DND-41 (cell line): ENCODE measurements around the gene SEMA3D.

Source experiments
- ATAC-seq: fragments of 200-7000 bp; cut with Tn5 transposase; 3 replicates; pipeline ENCODE4 v1.9.1; 2021; ENCODE audit warnings: low read depth; ENCODE audit not compliant: insufficient read depth
- DNase-seq: peaks from one replicate; pipeline ENCODE4 v3.0.0-alpha.2; 2020
- H2AFZ ChIP-seq: 2 replicates; pipeline ENCODE4 v1.6.0; 2012; ENCODE audit warnings: low read depth, low read length
- H3K27ac ChIP-seq: 2 replicates; pipeline ENCODE4 v1.5.1; 2012; ENCODE audit warnings: low read length, inconsistent platforms
- H3K27me3 ChIP-seq: fragments of 200-600 bp; sonication (generic); 2 replicates; pipeline ENCODE4 v1.6.0; 2012; ENCODE audit warnings: low read length, mild to moderate bottlenecking, inconsistent platforms; ENCODE audit not compliant: insufficient read depth, poor library complexity
- H3K36me3 ChIP-seq: 2 replicates; pipeline ENCODE4 v1.5.1; 2012; ENCODE audit warnings: low read length, inconsistent platforms; ENCODE audit not compliant: insufficient read depth
- H3K4me1 ChIP-seq: 2 replicates; pipeline ENCODE4 v1.5.1; 2012; ENCODE audit warnings: mild to moderate bottlenecking, low read length; ENCODE audit not compliant: insufficient read depth
- H3K4me2 ChIP-seq: 2 replicates; pipeline ENCODE4 v1.6.0; 2012; ENCODE audit warnings: mild to moderate bottlenecking, moderate library complexity, low read length, inconsistent platforms; ENCODE audit not compliant: insufficient read depth
- H3K4me3 ChIP-seq, 2 experiments: fragments of 200-600 bp in 1 of 2; shearing (Covaris generic) in 1 of 2; 2 replicates each; pipeline ENCODE4 v1.5.1; 2012 to 2016; ENCODE audit warnings: inconsistent platforms in 2 of 2, low read length in 2 of 2, mild to moderate bottlenecking in 2 of 2, low read depth in 1 of 2, moderate library complexity in 1 of 2
- H3K79me2 ChIP-seq: 2 replicates; pipeline ENCODE4 v1.6.0; 2012; ENCODE audit warnings: low read length, inconsistent platforms; ENCODE audit not compliant: insufficient read depth
- H3K9ac ChIP-seq: 2 replicates; pipeline ENCODE4 v1.6.0; 2012; ENCODE audit warnings: low read depth, mild to moderate bottlenecking, inconsistent platforms, low read length, moderate library complexity
- H3K9me3 ChIP-seq: 2 replicates; pipeline ENCODE4 v1.5.1; 2012; ENCODE audit warnings: low read length, moderate library complexity, mild to moderate bottlenecking, inconsistent platforms; ENCODE audit not compliant: insufficient read depth, severe bottlenecking
- H4K20me1 ChIP-seq: 2 replicates; pipeline ENCODE4 v1.6.0; 2012; ENCODE audit warnings: low read length; ENCODE audit not compliant: insufficient read depth
- CTCF ChIP-seq: IDR thresholded peaks from 2 replicates; pipeline ENCODE4 v1.5.1; 2012; ENCODE audit warnings: borderline replicate concordance, low read length, moderate library complexity, mild to moderate bottlenecking; ENCODE audit not compliant: poor library complexity, severe bottlenecking; ENCODE audit errors: extremely low read depth
- EZH2 ChIP-seq: IDR thresholded peaks from 3 replicates; pipeline ENCODE4 v1.6.1; 2012; ENCODE audit warnings: borderline replicate concordance, low read depth, mild to moderate bottlenecking, moderate library complexity, low read length, inconsistent platforms; ENCODE audit not compliant: severe bottlenecking

SEMA3D gene

GRCh38 chr7:85103357-85103756, 83.5 kb downstream of the SEMA3D start:
- no peak overlapping the region for H3K4me2 ChIP-seq
- no peaks in the 10 kb centered on the region for H3K36me3 ChIP-seq
- no peak overlapping the region for H3K9ac ChIP-seq
- DNase-seq (no peak), ATAC-seq (no peak)
- no peaks in the 10 kb centered on the region for H3K9me3 ChIP-seq
- H3K27ac ChIP-seq = no peak overlapping the region
- no peaks in the 10 kb centered on the region for H4K20me1 ChIP-seq
- TF ChIP-seq CTCF (no peak), EZH2 (no peak)
- no peaks in the 10 kb centered on the region for H3K27me3 ChIP-seq
- H2AFZ ChIP-seq = no peak overlapping the region
- no peaks in the 10 kb centered on the region for H3K79me2 ChIP-seq
- H3K4me3 ChIP-seq = no peak overlapping the region
- no peaks in the 10 kb centered on the region for H3K4me1 ChIP-seq

- no peak overlapping the region for H3K27ac ChIP-seq
- no peaks in the 10 kb centered on the region for H3K27me3 ChIP-seq
- no peaks in the 10 kb centered on the region for H3K36me3 ChIP-seq
- H3K79me2 ChIP-seq = no peaks in the 10 kb centered on the region
- H3K9ac ChIP-seq = no peak overlapping the region
- no peak for DNase-seq
- no peak overlapping the region for H3K4me3 ChIP-seq
- H3K4me2 ChIP-seq = no peak overlapping the region
- no peaks in the 10 kb centered on the region for H4K20me1 ChIP-seq
- H3K4me1 ChIP-seq = no peaks in the 10 kb centered on the region
- no peaks in the 10 kb centered on the region for H3K9me3 ChIP-seq
- no peak for TF ChIP-seq CTCF
- TF ChIP-seq EZH2 = no peak
- no peak overlapping the region for H2AFZ ChIP-seq
- ATAC-seq = no peak
Measured at GRCh38 chr7:85102813-85103350, 84.0 kb downstream of the SEMA3D start.

GRCh38 chr7:85101347-85101746, 85.5 kb downstream of the SEMA3D start:
- no peak overlapping the region for H3K4me2 ChIP-seq
- no peak overlapping the region for H3K27ac ChIP-seq
- no peaks in the 10 kb centered on the region for H3K9me3 ChIP-seq
- no peaks in the 10 kb centered on the region for H4K20me1 ChIP-seq
- no peak for ATAC-seq
- H3K36me3 ChIP-seq = no peaks in the 10 kb centered on the region
- TF ChIP-seq CTCF (no peak), EZH2 (no peak)
- H3K4me1 ChIP-seq = no peaks in the 10 kb centered on the region
- no peaks in the 10 kb centered on the region for H3K79me2 ChIP-seq
- H3K4me3 ChIP-seq = no peak overlapping the region
- no peaks in the 10 kb centered on the region for H3K27me3 ChIP-seq
- H2AFZ ChIP-seq = no peak overlapping the region
- no peak overlapping the region for H3K9ac ChIP-seq
- DNase-seq = no peak

GRCh38 chr7:85097844-85098243, 89.0 kb downstream of the SEMA3D start:
- no peak overlapping the region for H3K27ac ChIP-seq
- H3K27me3 ChIP-seq = no peaks in the 10 kb centered on the region
- no peaks in the 10 kb centered on the region for H3K79me2 ChIP-seq
- H3K4me1 ChIP-seq = no peaks in the 10 kb centered on the region
- H4K20me1 ChIP-seq = no peaks in the 10 kb centered on the region
- no peaks in the 10 kb centered on the region for H3K9me3 ChIP-seq
- no peak overlapping the region for H3K9ac ChIP-seq
- no peaks in the 10 kb centered on the region for H3K36me3 ChIP-seq
- no peak overlapping the region for H2AFZ ChIP-seq
- no peak overlapping the region for H3K4me2 ChIP-seq
- H3K4me3 ChIP-seq = no peak overlapping the region
- ATAC-seq (no peak), DNase-seq (no peak)
- TF ChIP-seq EZH2 (no peak), CTCF (no peak)
